Measurements from ENCODE around the gene CHMP5. TPM values are rescaled to one million over a fixed set of nuclear protein-coding genes. Genes with fewer than 3 reads are reported as not detected.

Gene CHMP5
- total RNA-seq, 2 experiments from 2014 or later, result 17.4 to 18.6 TPM

- peaks cover 33% of the 10 kb centered on the region for H3K4me1 Mint-ChIP-seq (ENCODE audit: low read depth)
- POLR2A ChIA-PET, result interaction anchor here (0.6 to 1.8 kb wide), 4 partner anchors 9 to 212 kb away, joined by 3 to 6 read pairs (median 4); partner anchors contain the start of genes BAG1, CHMP5 and NOL6
- H3K4me3 Mint-ChIP-seq, result peak overlapping the region; percentile 78
- peak overlapping the region; percentile 99 for H3K27ac Mint-ChIP-seq
- Histone ChIP-seq H3K36me3 (ENCODE audit: insufficient read depth, low read length) (peaks cover 10% of the 10 kb centered on the region), H3K4me1 (ENCODE audit: insufficient read depth, low read length) (peaks cover 36% of the 10 kb centered on the region), H3K9me3 (ENCODE audit: control insufficient read depth in 1 of 2, insufficient read depth in 1 of 2, low read length in 2 of 2) (no peaks in the 10 kb centered on the region), H3K27ac (ENCODE audit: low read depth in 1 of 2, low read length in 2 of 2) (peak overlapping the region in 1 of 2 donors; percentile 11), H3K27me3 (ENCODE audit: control insufficient read depth in 1 of 2, insufficient read depth in 2 of 2, low read length in 2 of 2) (no peaks in the 10 kb centered on the region), H3K4me3 (ENCODE audit: low read length) (no peak overlapping the region)
- H3K36me3 Mint-ChIP-seq (ENCODE audit: low read depth), result peaks cover 43% of the 10 kb centered on the region
- TF ChIP-seq CTCF (IDR thresholded peaks at IDR 0.05), result peak; percentile 84
- ATAC-seq (ENCODE audit: poor library complexity), result no peak
- CTCF ChIA-PET, result interaction anchor here (0.6 to 2.0 kb wide), 19 partner anchors 9 to 180 kb away, joined by 3 to 17 read pairs (median 4); partner anchors contain the start of genes BAG1 and CHMP5
- H3K9me3 Mint-ChIP-seq, result no peaks in the 10 kb centered on the region
- peak in 11 of 14 experiments; percentile 13 to 84 (median 45) for DNase-seq
- intact Hi-C loops (cut with DNase I, micrococcal nuclease), result loop anchor here (2.0 to 10.0 kb wide), 4 partner anchors 180 to 712 kb away; partner anchors contain the start of gene NDUFB6 (in 1 of the 2)
- no peaks in the 10 kb centered on the region for H3K27me3 Mint-ChIP-seq
Observed at GRCh38 chr9:33287087-33287490, 22.2 kb downstream of the CHMP5 start.

GRCh38 chr9:33288235-33288634 lies 23.4 kb downstream of the CHMP5 start:
- no peak overlapping the region for H3K4me3 Mint-ChIP-seq
- Histone ChIP-seq H3K27me3 (ENCODE audit: control insufficient read depth in 1 of 2, insufficient read depth in 2 of 2, low read length in 2 of 2) (no peaks in the 10 kb centered on the region), H3K36me3 (ENCODE audit: insufficient read depth, low read length) (peaks cover 9% of the 10 kb centered on the region), H3K27ac (ENCODE audit: low read depth in 1 of 2, low read length in 2 of 2) (peak overlapping the region in 1 of 2 donors; percentile 94), H3K4me1 (ENCODE audit: insufficient read depth, low read length) (peaks cover 47% of the 10 kb centered on the region), H3K4me3 (ENCODE audit: low read length) (no peak overlapping the region), H3K9me3 (ENCODE audit: control insufficient read depth in 1 of 2, insufficient read depth in 1 of 2, low read length in 2 of 2) (no peaks in the 10 kb centered on the region)
- no peaks in the 10 kb centered on the region for H3K9me3 Mint-ChIP-seq
- peaks cover 42% of the 10 kb centered on the region for H3K36me3 Mint-ChIP-seq (ENCODE audit: low read depth)
- CTCF ChIA-PET, result interaction anchor here (1.6 to 2.0 kb wide), 4 partner anchors 12 to 87 kb away, joined by 4 to 8 read pairs (median 6); partner anchors contain the start of genes BAG1 and CHMP5
- H3K4me1 Mint-ChIP-seq (ENCODE audit: low read depth), result peaks cover 44% of the 10 kb centered on the region
- ATAC-seq (ENCODE audit: poor library complexity) (no peak), DNase-seq (peak in 1 of 14 experiments; percentile 34)
- POLR2A ChIA-PET, result interaction anchor here (1.0 to 1.8 kb wide), 2 partner anchors 24 to 186 kb away, joined by 4 to 6 read pairs; partner anchors contain the start of genes BAG1, CHMP5 and NOL6
- H3K27ac Mint-ChIP-seq, result peak overlapping the region; percentile 99
- no peak for TF ChIP-seq CTCF (IDR thresholded peaks at IDR 0.05)
- H3K27me3 Mint-ChIP-seq, result no peaks in the 10 kb centered on the region
- intact Hi-C loops (cut with DNase I, micrococcal nuclease), result loop anchor here in 1 of 2 experiments (5.0 to 10.0 kb wide), 3 partner anchors 179 to 713 kb away; partner anchors contain the start of gene NDUFB6

GRCh38 chr9:33288828-33289483 lies 24.1 kb downstream of the CHMP5 start:
- Histone ChIP-seq H3K27me3 (ENCODE audit: control insufficient read depth in 1 of 2, insufficient read depth in 2 of 2, low read length in 2 of 2) (no peaks in the 10 kb centered on the region), H3K36me3 (ENCODE audit: insufficient read depth, low read length) (peaks cover 15% of the 10 kb centered on the region), H3K27ac (ENCODE audit: low read depth in 1 of 2, low read length in 2 of 2) (peak overlapping the region; percentile 94 to 100), H3K4me1 (ENCODE audit: insufficient read depth, low read length) (peaks cover 47% of the 10 kb centered on the region), H3K9me3 (ENCODE audit: control insufficient read depth in 1 of 2, insufficient read depth in 1 of 2, low read length in 2 of 2) (no peaks in the 10 kb centered on the region), H3K4me3 (ENCODE audit: low read length) (peak overlapping the region; percentile 92)
- peaks cover 44% of the 10 kb centered on the region for H3K36me3 Mint-ChIP-seq (ENCODE audit: low read depth)
- ATAC-seq (ENCODE audit: poor library complexity) (no peak), DNase-seq (peak in 4 of 14 experiments; percentile 1 to 50 (median 10))
- H3K27ac Mint-ChIP-seq, result peak overlapping the region; percentile 99
- intact Hi-C loops (cut with DNase I, micrococcal nuclease), result loop anchor here in 1 of 2 experiments (5.0 to 10.0 kb wide), 3 partner anchors 178 to 714 kb away; partner anchors contain the start of gene NDUFB6
- H3K4me3 Mint-ChIP-seq, result peak overlapping the region; percentile 68
- H3K27me3 Mint-ChIP-seq, result no peaks in the 10 kb centered on the region
- H3K4me1 Mint-ChIP-seq (ENCODE audit: low read depth), result peaks cover 52% of the 10 kb centered on the region
- ChIA-PET CTCF (no interaction called here), POLR2A (interaction anchor here (2.0 to 2.7 kb wide), 5 partner anchors 15 to 185 kb away, joined by 12 to 71 read pairs (median 30); partner anchors contain the start of genes AQP3, B4GALT1, BAG1 and CHMP5)
- no peaks in the 10 kb centered on the region for H3K9me3 Mint-ChIP-seq
- no peak for TF ChIP-seq CTCF (IDR thresholded peaks at IDR 0.05)

Measured in CD4-positive, alpha-beta T cell (primary cell).